WTC11 (cell line): ENCODE measurements around the gene ENOX2.

Experiments
- CTCF ChIP-seq: fragments of 200-600 bp; IDR thresholded peaks from 2 replicates; pipeline ENCODE4 v1.8.0; 2022; ENCODE audit warnings: antibody characterized with exemption
- ERG ChIP-seq: fragments of 250-450 bp; sonication (Bioruptor Pico); IDR thresholded peaks from 2 replicates; pipeline ENCODE4 v1.8.0; 2021; ENCODE audit warnings: mild to moderate bottlenecking
- HMGXB4 ChIP-seq: sonication (generic); formaldehyde crosslinking; IDR thresholded peaks from 2 replicates; pipeline ENCODE4 v1.8.1; 2023; ENCODE audit warnings: mild to moderate bottlenecking, moderate library complexity, missing genetic modification reagents
- STAT6 ChIP-seq: sonication (generic); formaldehyde crosslinking; conservative IDR thresholded peaks from 2 replicates; pipeline ENCODE4 v1.8.1; 2023; ENCODE audit warnings: mild to moderate bottlenecking, low read depth, missing genetic modification reagents, moderate library complexity
- TP53 ChIP-seq: sonication (generic); formaldehyde crosslinking; IDR thresholded peaks from 2 replicates; pipeline ENCODE4 v1.8.1; 2023; ENCODE audit warnings: mild to moderate bottlenecking, missing genetic modification reagents
- ZNF416 ChIP-seq: fragments of 250-450 bp; sonication (Bioruptor Pico); IDR thresholded peaks from 2 replicates; pipeline ENCODE4 v1.9.0; 2021; ENCODE audit warnings: mild to moderate bottlenecking, inconsistent platforms

GRCh38 chrX:130810561-130810960, 92.4 kb downstream of the ENOX2 start:
- TF ChIP-seq STAT6 (CRISPR knock-in tag) (no peak), ZNF416 (CRISPR knock-in tag) (no peak), HMGXB4 (CRISPR knock-in tag) (no peak), CTCF (no peak), ERG (CRISPR knock-in tag) (no peak), TP53 (CRISPR knock-in tag) (no peak)
